Astrocyte of the cerebellum (primary cell): ENCODE data around the gene C1orf159.

Experiments used
- DNase-seq: peaks from one replicate; pipeline ENCODE4 v3.0.0-alpha.2; 2011; ENCODE audit warnings: low read depth
- H3K4me3 ChIP-seq: 2 replicates; pipeline ENCODE4 v1.5.1; 2011; ENCODE audit warnings: mild to moderate bottlenecking, low read depth, low read length, moderate library complexity
- CTCF ChIP-seq: IDR thresholded peaks from 2 replicates; pipeline ENCODE4 v1.5.1; 2012; ENCODE audit warnings: low read length, low read depth, moderate library complexity, mild to moderate bottlenecking; ENCODE audit errors: missing control alignments
- in situ Hi-C: cut with HindIII; loops from 2 replicates; pipeline ENCODE4 v1.10.0; 2017; ENCODE audit warnings: low sequenced_read_pairs

The C1orf159 gene

GRCh38 chr1:1123581-1124507, 8.0 kb upstream of the C1orf159 start:
- no peak for TF ChIP-seq CTCF
- in situ Hi-C loops: no loop called here
- DNase-seq: no peak

DNA sequence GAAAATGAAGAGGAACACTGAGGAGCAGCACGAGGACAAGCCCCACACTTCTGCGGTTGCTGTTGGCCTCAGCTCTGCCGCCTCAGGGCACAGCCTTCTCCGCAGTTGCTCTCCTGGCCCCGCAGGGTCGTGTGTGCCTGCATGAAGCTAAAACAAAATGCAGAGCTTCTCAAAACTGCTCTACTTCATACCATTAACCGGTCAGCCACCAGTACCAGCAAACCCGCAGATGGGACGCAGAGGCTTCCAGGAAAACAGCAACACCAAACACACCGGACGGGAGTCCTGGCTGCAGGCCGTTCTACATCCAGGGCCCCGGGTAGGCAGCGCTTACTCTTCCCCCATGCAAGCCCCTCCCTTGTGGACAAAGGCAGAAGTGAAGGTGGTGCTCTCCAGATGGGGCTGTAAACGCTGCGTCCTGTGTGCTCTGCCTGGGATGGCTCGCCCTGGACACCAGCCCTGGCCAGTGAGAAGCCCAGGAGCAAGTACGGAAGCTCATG, 7.1 kb upstream of the C1orf159 start:
- in situ Hi-C loops: no loop called here
- H3K4me3 ChIP-seq: no peak overlapping the region
- DNase-seq: no peak
- no peak for TF ChIP-seq CTCF

More at GRCh38 chr1:1123581-1124507, 8.0 kb upstream of the C1orf159 start:
- H3K4me3 ChIP-seq: no peak overlapping the region

GRCh38 chr1:1122078-1122811, 6.4 kb upstream of the C1orf159 start:
- H3K4me3 ChIP-seq: no peak overlapping the region
- in situ Hi-C loops: no loop called here
- DNase-seq: peak; percentile 19
- peak; percentile 78 for TF ChIP-seq CTCF

GRCh38 chr1:1121611-1122077, 5.8 kb upstream of the C1orf159 start:
- TF ChIP-seq CTCF: no peak
- in situ Hi-C loops: no loop called here
- no peak for DNase-seq
- no peak overlapping the region for H3K4me3 ChIP-seq

DNA sequence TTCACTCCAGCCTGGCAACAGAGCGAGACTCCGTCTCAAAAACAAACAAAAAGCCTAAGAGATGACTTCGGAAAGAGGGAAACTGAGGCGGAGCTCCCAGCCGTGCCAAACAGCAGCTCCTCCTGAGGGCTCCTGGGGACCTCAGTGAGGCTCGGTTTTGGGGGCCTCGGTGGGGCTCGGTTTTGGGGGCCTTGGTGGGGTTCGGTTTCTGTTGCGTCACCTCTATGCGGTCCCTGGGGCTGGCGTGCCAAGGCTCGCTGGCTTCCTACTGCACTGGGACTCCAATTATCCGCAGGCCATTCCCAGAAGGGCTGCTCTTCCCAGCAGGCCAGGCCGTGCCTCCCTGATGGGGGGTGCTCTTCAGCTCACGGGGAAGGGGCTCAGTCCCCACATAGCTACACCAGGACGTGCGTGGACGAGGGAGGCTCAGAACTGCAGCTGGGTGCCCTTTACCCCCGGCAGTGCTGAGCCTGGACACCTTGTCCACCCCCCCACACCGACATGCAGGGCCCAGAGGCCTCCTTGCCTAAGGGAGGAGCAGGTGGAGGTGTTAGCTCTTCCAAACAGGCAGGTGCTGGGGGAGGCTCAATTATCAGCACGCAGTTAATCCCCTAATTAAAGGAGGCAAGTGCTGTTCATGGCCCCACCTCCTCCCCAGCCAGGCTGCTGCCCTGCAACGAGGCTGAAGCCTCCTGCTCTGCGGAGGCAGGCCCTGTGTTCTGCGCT, 5.1 kb upstream of the C1orf159 start:
- TF ChIP-seq CTCF: no peak
- no peak for DNase-seq
- no peak overlapping the region for H3K4me3 ChIP-seq
- in situ Hi-C loops: no loop called here

DNA sequence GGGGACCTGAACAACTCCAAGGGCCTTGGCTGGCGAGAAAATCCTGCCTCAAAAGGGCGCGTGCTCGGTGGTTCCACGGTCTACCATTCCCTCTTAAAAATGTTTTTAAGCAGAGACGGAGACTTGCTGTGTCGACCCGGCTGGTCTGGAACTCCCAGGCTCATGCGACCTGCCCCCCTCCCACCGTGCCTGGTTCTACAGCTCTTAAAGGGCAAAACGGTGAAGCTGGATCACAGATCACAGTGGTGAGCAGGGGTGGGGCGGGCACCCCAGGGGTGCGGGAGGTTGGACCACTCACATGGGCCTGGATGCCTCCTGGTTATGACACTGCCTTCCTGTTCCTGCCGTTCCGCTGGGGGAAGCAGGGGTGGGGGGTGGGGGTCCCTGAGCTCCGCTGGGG, 4.2 kb upstream of the C1orf159 start:
- H3K4me3 ChIP-seq: no peak overlapping the region
- no peak for DNase-seq
- in situ Hi-C loops: no loop called here
- no peak for TF ChIP-seq CTCF
